GM06990 (cell line): ENCODE results near the gene ACSM4.

Experiments
- DNase-seq: peaks from one replicate; pipeline ENCODE4 v3.0.0-alpha.2; 2011; ENCODE audit not compliant: insufficient read length; ENCODE audit errors: extremely low read depth
- H3K27me3 ChIP-seq: replicated peaks from 2 replicates; pipeline ENCODE4 v1.6.0; 2011; ENCODE audit warnings: low read length; ENCODE audit not compliant: control insufficient read depth, insufficient read depth
- H3K36me3 ChIP-seq: 2 replicates; pipeline ENCODE4 v1.5.1; 2011; ENCODE audit warnings: low read length; ENCODE audit not compliant: control insufficient read depth, insufficient read depth
- H3K4me3 ChIP-seq: replicated peaks from 2 replicates; pipeline ENCODE4 v1.5.1; 2011; ENCODE audit warnings: low read depth, mild to moderate bottlenecking, control low read depth, low read length
- TF ChIP-seq, protein P1 (sequence below): IDR thresholded peaks from 2 replicates; pipeline ENCODE4 v1.5.1; 2011; ENCODE audit warnings: low read length, control low read depth, mild to moderate bottlenecking, inconsistent platforms; ENCODE audit not compliant: insufficient read depth, poor library complexity, severe bottlenecking

Gene ACSM4, protein sequence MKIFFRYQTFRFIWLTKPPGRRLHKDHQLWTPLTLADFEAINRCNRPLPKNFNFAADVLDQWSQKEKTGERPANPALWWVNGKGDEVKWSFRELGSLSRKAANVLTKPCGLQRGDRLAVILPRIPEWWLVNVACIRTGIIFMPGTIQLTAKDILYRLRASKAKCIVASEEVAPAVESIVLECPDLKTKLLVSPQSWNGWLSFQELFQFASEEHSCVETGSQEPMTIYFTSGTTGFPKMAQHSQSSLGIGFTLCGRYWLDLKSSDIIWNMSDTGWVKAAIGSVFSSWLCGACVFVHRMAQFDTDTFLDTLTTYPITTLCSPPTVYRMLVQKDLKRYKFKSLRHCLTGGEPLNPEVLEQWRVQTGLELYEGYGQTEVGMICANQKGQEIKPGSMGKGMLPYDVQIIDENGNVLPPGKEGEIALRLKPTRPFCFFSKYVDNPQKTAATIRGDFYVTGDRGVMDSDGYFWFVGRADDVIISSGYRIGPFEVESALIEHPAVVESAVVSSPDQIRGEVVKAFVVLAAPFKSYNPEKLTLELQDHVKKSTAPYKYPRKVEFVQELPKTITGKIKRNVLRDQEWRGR

DNA sequence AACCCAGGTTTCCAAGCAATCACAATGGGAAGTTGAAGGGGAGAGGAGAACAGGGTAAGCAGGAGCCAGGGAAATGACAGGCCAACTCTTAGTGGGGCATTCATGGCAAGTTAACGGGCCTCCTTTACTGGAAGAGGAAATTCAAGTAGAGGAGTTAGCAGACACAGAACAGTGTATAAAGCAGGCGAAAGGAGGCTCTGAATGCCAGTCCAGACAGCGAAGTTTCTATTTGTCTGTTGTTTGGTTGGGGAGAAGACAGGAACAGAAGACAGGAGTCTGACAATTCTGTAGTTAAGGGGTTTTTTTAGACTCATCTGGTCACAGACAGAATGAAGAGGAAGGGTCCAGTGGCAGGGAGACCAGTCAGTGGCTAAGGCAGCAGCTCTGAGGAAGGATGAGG is at the start of gene ACSM4:
TSS of gene ACSM4 (plus strand) at position 301 of the 400 bp plus-strand sequence. CDS start 260 bp downstream, outside the sequence.
- TF ChIP-seq, protein P1, sequence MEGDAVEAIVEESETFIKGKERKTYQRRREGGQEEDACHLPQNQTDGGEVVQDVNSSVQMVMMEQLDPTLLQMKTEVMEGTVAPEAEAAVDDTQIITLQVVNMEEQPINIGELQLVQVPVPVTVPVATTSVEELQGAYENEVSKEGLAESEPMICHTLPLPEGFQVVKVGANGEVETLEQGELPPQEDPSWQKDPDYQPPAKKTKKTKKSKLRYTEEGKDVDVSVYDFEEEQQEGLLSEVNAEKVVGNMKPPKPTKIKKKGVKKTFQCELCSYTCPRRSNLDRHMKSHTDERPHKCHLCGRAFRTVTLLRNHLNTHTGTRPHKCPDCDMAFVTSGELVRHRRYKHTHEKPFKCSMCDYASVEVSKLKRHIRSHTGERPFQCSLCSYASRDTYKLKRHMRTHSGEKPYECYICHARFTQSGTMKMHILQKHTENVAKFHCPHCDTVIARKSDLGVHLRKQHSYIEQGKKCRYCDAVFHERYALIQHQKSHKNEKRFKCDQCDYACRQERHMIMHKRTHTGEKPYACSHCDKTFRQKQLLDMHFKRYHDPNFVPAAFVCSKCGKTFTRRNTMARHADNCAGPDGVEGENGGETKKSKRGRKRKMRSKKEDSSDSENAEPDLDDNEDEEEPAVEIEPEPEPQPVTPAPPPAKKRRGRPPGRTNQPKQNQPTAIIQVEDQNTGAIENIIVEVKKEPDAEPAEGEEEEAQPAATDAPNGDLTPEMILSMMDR = no peak
- DNase-seq = no peak
- Histone ChIP-seq H3K27me3 (no peaks in the 10 kb centered on the region; the same call in 1 of the 2 replicates), H3K4me3 (no peak within 1 kb of the TSS), H3K36me3 (no peaks in the 10 kb centered on the region)

DNA sequence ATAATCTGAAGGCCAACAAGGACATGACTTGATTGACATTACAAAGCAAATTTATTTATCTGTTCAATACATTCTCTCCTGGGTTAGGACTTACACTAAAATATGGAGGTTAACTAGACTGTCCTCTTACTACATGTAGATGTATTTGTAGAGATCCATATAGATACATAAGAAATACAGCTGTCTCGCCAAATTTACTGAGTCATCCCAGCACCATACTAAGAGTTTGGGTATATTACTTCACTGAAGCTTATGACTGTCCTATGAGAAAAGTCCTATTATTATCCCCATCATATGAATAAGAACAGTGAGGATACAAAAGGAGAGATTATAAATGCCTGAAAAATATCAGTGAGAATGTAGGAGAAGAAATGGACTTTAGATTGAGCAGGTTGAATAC is 44.8 kb upstream of the ACSM4 start:
- TF ChIP-seq, protein P1 = no peak
- no peak for DNase-seq
- no peaks in the 10 kb centered on the region; the same call in 1 of the 2 replicates for H3K27me3 ChIP-seq

DNA sequence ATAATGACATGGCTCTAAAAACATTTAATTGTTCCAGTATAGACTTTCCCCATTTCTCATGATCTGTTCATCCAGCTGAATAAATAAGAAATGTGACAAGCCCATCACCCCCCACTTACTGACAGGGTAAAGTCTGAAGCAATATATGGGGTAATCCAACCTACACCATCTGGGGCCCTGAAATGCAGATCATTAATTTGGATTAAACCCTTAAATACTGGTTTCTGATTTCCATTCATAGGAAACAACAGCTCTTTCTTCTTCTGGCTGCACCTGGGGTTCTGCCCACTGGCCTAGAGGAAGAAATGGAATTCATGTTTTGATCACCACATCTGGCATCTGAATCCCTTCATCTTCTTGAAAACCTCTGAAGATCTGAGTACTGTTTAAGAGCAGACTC is 39.3 kb upstream of the ACSM4 start:
- DNase-seq = no peak
- Histone ChIP-seq H3K4me3 (no peak overlapping the region), H3K27me3 (no peaks in the 10 kb centered on the region; the same call in none of the 2 replicates), H3K36me3 (no peaks in the 10 kb centered on the region)
- TF ChIP-seq, protein P1 = no peak

More for the DNA sequence above, 44.8 kb upstream of the ACSM4 start:
- no peaks in the 10 kb centered on the region for H3K36me3 ChIP-seq
- H3K4me3 ChIP-seq = no peak overlapping the region

DNA sequence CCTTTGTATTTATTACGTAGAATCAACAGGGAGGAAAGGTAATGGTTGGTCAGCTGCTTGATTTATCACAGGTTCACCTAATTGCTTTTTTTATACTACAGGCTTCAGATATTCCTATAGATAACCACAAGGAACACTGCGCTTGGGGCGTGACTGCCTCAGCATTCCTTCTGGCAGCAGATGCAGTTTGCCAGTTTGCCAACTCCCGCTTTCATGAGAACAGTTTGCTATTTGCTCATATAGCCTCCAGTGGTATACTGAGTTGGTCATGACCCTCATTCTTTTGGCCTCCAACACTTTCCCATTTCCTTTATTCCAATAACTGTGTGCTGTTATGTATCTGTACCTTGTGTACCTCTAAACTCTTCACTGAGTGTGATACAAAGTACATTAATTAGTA is 38.6 kb upstream of the ACSM4 start:
- no peaks in the 10 kb centered on the region for H3K36me3 ChIP-seq
- TF ChIP-seq, protein P1 = no peak
- H3K27me3 ChIP-seq = no peaks in the 10 kb centered on the region; the same call in none of the 2 replicates
- H3K4me3 ChIP-seq = no peak overlapping the region
- DNase-seq = no peak

DNA sequence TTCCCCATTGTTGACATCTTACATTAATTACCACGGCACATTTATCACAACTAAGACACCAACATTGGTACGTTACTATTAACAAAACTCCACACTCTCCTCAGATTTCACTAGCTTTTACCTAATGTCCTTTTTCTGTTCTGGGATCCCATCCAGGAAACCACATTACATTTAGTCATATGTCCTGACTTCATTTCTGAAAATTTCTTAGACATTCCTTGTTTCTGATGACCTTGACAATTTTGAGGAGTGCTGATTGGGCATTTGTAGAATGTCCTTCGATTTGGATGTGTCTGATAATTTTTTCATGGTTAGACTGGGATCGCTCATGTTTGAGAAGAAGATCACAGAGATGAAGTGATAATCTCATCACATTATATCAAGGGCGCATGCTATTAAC is 34.6 kb upstream of the ACSM4 start:
- H3K27me3 ChIP-seq = no peaks in the 10 kb centered on the region; the same call in 1 of the 2 replicates
- TF ChIP-seq, protein P1 = no peak
- no peak overlapping the region for H3K4me3 ChIP-seq
- no peak for DNase-seq
- no peaks in the 10 kb centered on the region for H3K36me3 ChIP-seq
